ENCODE data around the gene POU3F3.

DNA sequence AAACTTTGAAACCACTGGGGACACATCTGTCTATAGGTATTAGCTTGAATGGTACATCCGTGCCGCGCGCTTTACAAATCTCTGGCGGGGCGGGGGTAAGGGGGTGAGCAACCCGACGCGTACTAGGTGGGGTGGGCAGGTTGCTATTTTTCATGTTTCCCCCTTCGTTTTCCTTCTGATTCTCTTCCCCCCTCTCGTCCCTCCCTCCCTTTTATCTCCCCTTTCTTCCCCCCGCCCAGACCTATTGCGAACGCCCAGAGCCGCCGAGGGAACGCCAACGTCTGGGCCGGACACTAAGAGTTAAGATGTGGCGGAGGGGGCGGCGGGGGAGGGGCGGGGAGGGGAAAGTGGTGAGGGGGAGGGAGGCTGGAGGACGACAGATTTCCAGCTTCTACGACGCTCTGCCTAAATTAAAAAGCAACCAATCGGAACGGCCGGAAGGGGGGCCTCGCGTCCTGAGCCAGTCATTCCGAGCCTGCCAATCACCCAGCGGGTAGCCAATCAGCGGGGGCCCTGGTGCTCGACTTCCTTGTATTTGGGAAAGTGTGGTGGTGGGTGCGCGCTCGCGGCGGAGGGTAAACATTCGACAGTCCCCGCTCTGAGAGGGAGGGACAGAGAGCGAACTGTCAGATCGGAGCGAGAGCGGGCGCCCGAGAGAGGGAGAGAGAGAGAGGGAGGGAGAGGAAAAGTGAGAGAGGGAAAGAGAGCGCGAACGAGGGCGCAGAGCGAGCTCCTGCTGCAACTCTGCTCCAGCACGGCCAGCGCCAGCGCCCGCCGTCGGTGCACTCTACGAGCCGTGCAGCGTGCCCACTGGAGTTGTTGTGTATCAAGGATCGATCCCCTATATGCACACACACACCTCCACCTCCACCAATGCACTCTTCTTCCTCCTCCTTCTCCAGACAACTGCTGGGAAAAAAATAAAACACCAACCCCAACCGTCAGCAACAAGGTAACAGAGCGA, at the start of gene POU3F3:
- TF ChIP-seq POLR2A (IDR thresholded peaks at IDR 0.05; ENCODE audit: low read depth, low read length): no peak
- no peak for TF ChIP-seq TAF1 (IDR thresholded peaks at IDR 0.05; ENCODE audit: borderline replicate concordance, low read depth, low read length)
- TF ChIP-seq POLR2AphosphoS5 (IDR thresholded peaks at IDR 0.05; ENCODE audit: low read depth, low read length): no peak

Data from GM12892 (cell line).